ENCODE measurements around the gene CCHCR1.

CCHCR1 gene

GRCh38 chr6:31096656-31097055 is 60.9 kb downstream of the CCHCR1 start:
- DNase-seq: no peak

GRCh38 chr6:31096215-31096614 is 61.4 kb downstream of the CCHCR1 start:
- no peak for DNase-seq

GRCh38 chr6:31094389-31094881 is 63.2 kb downstream of the CCHCR1 start:
- DNase-seq: peak; percentile 25

- DNase-seq: no peak
Measured at GRCh38 chr6:31092769-31093505, 64.7 kb downstream of the CCHCR1 start.
